ENCODE results near the gene IRF4. TPM values are rescaled to one million over a fixed set of nuclear protein-coding genes. Genes with fewer than 3 reads are reported as not detected.

The IRF4 gene
- total and polyA plus RNA-seq, 2 donors (not counting 3 experiments of a cell fraction or from before 2014, with no cell fraction given) = not detected

- FAIRE-seq = no peak
Observed at GRCh38 chr6:402901-403658, 11.5 kb downstream of the IRF4 start.

More at GRCh38 chr6:402901-403658, 11.5 kb downstream of the IRF4 start:
- Histone ChIP-seq H3K9ac (replicated peaks; ENCODE audit: extremely low read depth, insufficient read depth, low read length) (no peak overlapping the region), H2AFZ (ENCODE audit: low read depth, low read length) (no peak overlapping the region), H3K27me3 (ENCODE audit: control insufficient read depth in 2 of 2, insufficient read depth in 2 of 2, low read length in 2 of 2) (no peaks in the 10 kb centered on the region), H3K4me1 (ENCODE audit: control insufficient read depth, extremely low read depth, insufficient read depth, low read length) (no peaks in the 10 kb centered on the region), H3K9me3 (replicated peaks; ENCODE audit: control insufficient read depth, insufficient read depth, low read length) (no peaks in the 10 kb centered on the region), H3K36me3 (ENCODE audit: control insufficient read depth in 2 of 2, extremely low read depth in 1 of 2, insufficient read depth in 2 of 2, low read length in 2 of 2) (no peaks in the 10 kb centered on the region), H3K9me1 (replicated peaks; ENCODE audit: control insufficient read depth, extremely low read depth, insufficient read depth, low read length) (no peaks in the 10 kb centered on the region), H3K27ac (ENCODE audit: insufficient read depth, low read depth, low read length) (no peak overlapping the region), H3K79me2 (ENCODE audit: control insufficient read depth, insufficient read depth, low read length) (no peaks in the 10 kb centered on the region), H4K20me1 (replicated peaks; ENCODE audit: control insufficient read depth, extremely low read depth, insufficient read depth, low read length) (no peaks in the 10 kb centered on the region), H3K4me3 (replicated peaks in 1 of 3; ENCODE audit: insufficient read depth in 1 of 3, low read depth in 1 of 3, low read length in 3 of 3) (no peak overlapping the region), H3K4me2 (ENCODE audit: insufficient read depth, low read length) (no peak overlapping the region)
- POLR2A ChIA-PET = no interaction called here
- intact Hi-C loops (cut with micrococcal nuclease) (no loop called here), dilution Hi-C loops (cut with MboI; ENCODE audit: extremely low pct_ligation_motif_present, low sequenced_read_pairs) (no loop called here)
- no TSS peak for BruUV-seq (replicated peaks)
- TF ChIP-seq EZH2 (IDR thresholded peaks at IDR 0.05; ENCODE audit: borderline replicate concordance, low read depth, low read length, severe bottlenecking) (no peak), GATA2 (IDR thresholded peaks at IDR 0.05; ENCODE audit: insufficient read depth, insufficient read length, low read depth, low read length) (no peak), POLR2A (IDR thresholded peaks at IDR 0.05; ENCODE audit: low read depth, low read length) (no peak), FOS (IDR thresholded peaks at IDR 0.05; ENCODE audit: borderline replicate concordance, insufficient read depth, low read length) (no peak), MAX (IDR thresholded peaks at IDR 0.05; ENCODE audit: insufficient read depth, insufficient read length) (no peak), CTCF (IDR thresholded peaks at IDR 0.05; ENCODE audit: extremely low read depth in 1 of 2, insufficient read depth in 1 of 2, low read depth in 1 of 2, low read length in 2 of 2) (no peak), MYC (IDR thresholded peaks at IDR 0.05; ENCODE audit: low read depth, low read length) (no peak), JUN (IDR thresholded peaks at IDR 0.05; ENCODE audit: borderline replicate concordance, insufficient read depth, insufficient read length, low read depth) (no peak), POLR2AphosphoS5 (IDR thresholded peaks at IDR 0.05; ENCODE audit: insufficient read depth, low read depth, low read length) (no peak)
- no peak for DNase-seq (ENCODE audit: low read depth, low spot score)
- CTCF ChIA-PET = interaction anchor here (1.3 kb wide), 1 partner anchor 214 kb away, joined by 5 read pairs; no protein-coding TSS in a partner anchor
